GM12878 (cell line): Measurements from ENCODE around the gene MSRB1. TPM values are rescaled to one million over a fixed set of nuclear protein-coding genes. Genes with fewer than 3 reads are reported as not detected.

Experiments
- ATAC-seq: fragments of 200-7000 bp; cut with Tn5 transposase; 3 replicates; pipeline ENCODE4 v1.9.1; 2020; ENCODE audit warnings: mild to moderate bottlenecking, moderate library complexity
- BruUV-seq: library from RNA; stranded (reverse); fragments of 400-500 nt; replicated peaks from 2 replicates; lab custom pipeline; 2021; lab: Mats Ljungman, UMichigan
- CTCF ChIA-PET: fragments of 300-600 bp; sonication (Branson Sonifier 250); formaldehyde crosslinking; extraction: SDS; loops from one replicate; lab custom pipeline; 2021; ENCODE audit warnings: inconsistent platforms; lab: Yijun Ruan, JAX
- POLR2A ChIA-PET: fragments of 350-600 bp; formaldehyde crosslinking; extraction: SDS; loops from one replicate; lab custom pipeline; 2021; ENCODE audit warnings: inconsistent platforms; lab: Charles Lee
- RAD21 ChIA-PET: fragments of 300-600 bp; sonication (Branson Sonifier 250); formaldehyde crosslinking; loops from one replicate; lab custom pipeline; 2023; ENCODE audit warnings: antibody characterized with exemption; ENCODE audit not compliant: unreplicated experiment; lab: Charles Lee
- SMC1A ChIA-PET: fragments of 300-600 bp; sonication (Branson Sonifier 250); formaldehyde crosslinking; loops from one replicate; lab custom pipeline; 2023; ENCODE audit not compliant: unreplicated experiment, uncharacterized antibody; lab: Charles Lee
- DNase-seq: peaks from one replicate; pipeline ENCODE4 v3.0.0-alpha.2; 2011; ENCODE audit warnings: low read depth, low spot score
- FAIRE-seq: peaks from 3 replicates; lab custom pipeline; 2011; peaks lifted over from hg19 to GRCh38; lab: Jason Lieb, UNC
- H2AFZ ChIP-seq: 2 replicates; pipeline ENCODE4 v1.6.0; 2011; ENCODE audit warnings: low read depth, low read length, control low read depth; ENCODE audit not compliant: control insufficient read depth
- H3K27ac ChIP-seq: 2 replicates; pipeline ENCODE4 v1.5.1; 2011; ENCODE audit warnings: control low read depth; ENCODE audit not compliant: control insufficient read depth, insufficient read depth
- H3K27me3 ChIP-seq, 2 experiments: replicated peaks in 1 of 2; 2 replicates each; pipeline versions ENCODE4 v1.6.0 to v1.6.1; 2011; ENCODE audit warnings: low read length in 1 of 2; ENCODE audit not compliant: control insufficient read depth in 2 of 2, insufficient read depth in 2 of 2
- H3K36me3 ChIP-seq, 2 experiments: 2 replicates each; pipeline ENCODE4 v1.5.1; 2011; ENCODE audit warnings: low read length in 1 of 2; ENCODE audit not compliant: control insufficient read depth in 2 of 2, insufficient read depth in 2 of 2
- H3K4me1 ChIP-seq: 2 replicates; pipeline ENCODE4 v1.6.1; 2011; ENCODE audit warnings: mild to moderate bottlenecking, low read length, moderate library complexity, mixed read lengths; ENCODE audit not compliant: control insufficient read depth, insufficient read depth
- H3K4me2 ChIP-seq: 2 replicates; pipeline ENCODE4 v1.6.0; 2011; ENCODE audit warnings: control low read depth; ENCODE audit not compliant: control insufficient read depth, insufficient read depth
- H3K4me3 ChIP-seq: fragments of 200-600 bp; sonication (generic); 2 replicates; pipeline ENCODE4 v1.5.1; 2016
- H3K79me2 ChIP-seq: 2 replicates; pipeline ENCODE4 v1.6.0; 2011; ENCODE audit warnings: low read length; ENCODE audit not compliant: control insufficient read depth, insufficient read depth
- H3K9ac ChIP-seq: 2 replicates; pipeline ENCODE4 v1.8.0; 2011; ENCODE audit warnings: low read length, control low read depth, mixed read lengths; ENCODE audit not compliant: control insufficient read depth, insufficient read depth
- H3K9me3 ChIP-seq: replicated peaks from 3 replicates; pipeline ENCODE4 v1.5.1; 2011; ENCODE audit warnings: mild to moderate bottlenecking, low read length; ENCODE audit not compliant: control insufficient read depth, insufficient read depth
- H4K20me1 ChIP-seq: 2 replicates; pipeline ENCODE4 v1.6.0; 2011; ENCODE audit not compliant: control insufficient read depth, insufficient read depth
- BRCA1 ChIP-seq: IDR thresholded peaks from 2 replicates; pipeline ENCODE4 v1.6.1; 2011; ENCODE audit warnings: low read depth, low read length, improper control_type of control experiment
- CBFB ChIP-seq: IDR thresholded peaks from 2 replicates; pipeline ENCODE4 v1.6.1; 2016; ENCODE audit warnings: antibody characterized with exemption, low read depth
- CREM ChIP-seq: IDR thresholded peaks from 2 replicates; pipeline ENCODE4 v1.6.1; 2014; ENCODE audit warnings: antibody characterized with exemption, low read depth
- KAT2A ChIP-seq: conservative IDR thresholded peaks from 2 replicates; pipeline ENCODE4 v1.6.1; 2011; ENCODE audit warnings: low read depth, low read length; ENCODE audit not compliant: control insufficient read depth
- PBX3 ChIP-seq: IDR thresholded peaks from 2 replicates; pipeline ENCODE4 v1.6.1; 2011; ENCODE audit warnings: mild to moderate bottlenecking, low read depth, low read length, moderate library complexity; ENCODE audit not compliant: insufficient replicate concordance
- PRDM15 ChIP-seq: fragments of 450-650 bp; formaldehyde crosslinking; IDR thresholded peaks from 2 replicates; pipeline ENCODE4 v1.4.0; 2020; ENCODE audit warnings: mild to moderate bottlenecking, moderate library complexity
- RB1 ChIP-seq: fragments of 450-650 bp; formaldehyde crosslinking; IDR thresholded peaks from 2 replicates; pipeline ENCODE4 v1.6.1; 2017; ENCODE audit warnings: mild to moderate bottlenecking, borderline replicate concordance
- RUNX3 ChIP-seq: IDR thresholded peaks from 2 replicates; pipeline ENCODE4 v1.6.1; 2012; ENCODE audit warnings: low read length, inconsistent platforms
- SKIL ChIP-seq: fragments of 450-650 bp; IDR thresholded peaks from 2 replicates; pipeline ENCODE4 v1.6.1; 2017; ENCODE audit warnings: mild to moderate bottlenecking, low read depth, inconsistent platforms; ENCODE audit not compliant: poor library complexity, severe bottlenecking
- SMAD5 ChIP-seq: IDR thresholded peaks from 2 replicates; pipeline ENCODE4 v1.6.1; 2016; ENCODE audit warnings: antibody characterized with exemption, low read depth
- SMARCA5 ChIP-seq: fragments of 450-650 bp; IDR thresholded peaks from 2 replicates; pipeline ENCODE4 v1.6.1; 2017; ENCODE audit warnings: mild to moderate bottlenecking
- SRF ChIP-seq, 2 experiments: IDR thresholded peaks; 2 replicates each; pipeline ENCODE4 v1.6.1; 2011; ENCODE audit warnings: low read depth in 2 of 2, low read length in 2 of 2, mild to moderate bottlenecking in 1 of 2, moderate library complexity in 1 of 2
- STAT1 ChIP-seq: fragments of 450-650 bp; conservative IDR thresholded peaks from 2 replicates; pipeline ENCODE4 v1.6.1; 2014; ENCODE audit warnings: antibody characterized with exemption, mild to moderate bottlenecking
- TCF7 ChIP-seq: IDR thresholded peaks from 2 replicates; pipeline ENCODE4 v1.6.1; 2014; ENCODE audit warnings: antibody characterized with exemption, borderline replicate concordance
- ZBED1 ChIP-seq: IDR thresholded peaks from 2 replicates; pipeline ENCODE4 v1.6.1; 2016; ENCODE audit warnings: borderline replicate concordance
- WGBS: methylation state at CpG from one replicate; pipeline ENCODE4 v1.1.6; 2016; ENCODE audit warnings: low lambda C conversion rate; ENCODE audit not compliant: insufficient replicate concordance, insufficient coverage; ENCODE audit errors: missing lambda C conversion rate; 5-methylcytosine and 5-hydroxymethylcytosine counted together
- in situ Hi-C: fragments of 300-500 bp; cut with MboI; formaldehyde crosslinking; loops from 9 replicates; pipeline ENCODE4 v1.14.3; 2018; ENCODE audit warnings: mixed read lengths
- intact Hi-C: fragments of 100-400 bp; cut with micrococcal nuclease; formaldehyde crosslinking; loops from one replicate; pipeline ENCODE4 v1.14.2; 2022; ENCODE audit not compliant: unreplicated experiment
- polyA plus RNA-seq, 11 experiments: library from polyadenylated mRNA; depleted of rRNA in 4 of 11; unstranded in 6 of 11; stranded (reverse) in 5 of 11; fragments of >200 nt; fragmentation: Nextera tagmentation in 4 of 11; fragmentation: Illumina TruSeq in 1 of 11; extraction: Ambion mirVana in 4 of 11; extraction: Trizol in 1 of 11; gene quantifications; 1 replicate in 1 of 11; 2 replicates in 10 of 11; pipeline versions ENCODE4 v1.2.1 to v1.2.3, GENCODE V29; 2011 to 2016; ENCODE audit warnings: inconsistent platforms in 2 of 11, missing spikeins in 2 of 11, low read depth in 1 of 11
- total RNA-seq, 4 experiments: library from RNA; depleted of rRNA in 3 of 4; stranded (reverse); fragments of >200 nt in 3 of 4; fragmentation: Illumina TruSeq in 1 of 4; extraction: Trizol in 1 of 4; gene quantifications; 2 replicates each; pipeline versions ENCODE4 v1.2.1 to v1.2.3, GENCODE V29; 2013 to 2021
- TF ChIP-seq, protein P1 (sequence below): IDR thresholded peaks from 2 replicates; pipeline ENCODE4 v1.6.1; 2012; ENCODE audit warnings: low read depth, low read length, improper control_type of control experiment

The MSRB1 gene
- total and polyA plus RNA-seq, 10 of the 15 experiments (the other 5 are each of a cell fraction or from before 2014, with no cell fraction given), result 5.1 to 48.6 (median 25.7) TPM

DNA sequence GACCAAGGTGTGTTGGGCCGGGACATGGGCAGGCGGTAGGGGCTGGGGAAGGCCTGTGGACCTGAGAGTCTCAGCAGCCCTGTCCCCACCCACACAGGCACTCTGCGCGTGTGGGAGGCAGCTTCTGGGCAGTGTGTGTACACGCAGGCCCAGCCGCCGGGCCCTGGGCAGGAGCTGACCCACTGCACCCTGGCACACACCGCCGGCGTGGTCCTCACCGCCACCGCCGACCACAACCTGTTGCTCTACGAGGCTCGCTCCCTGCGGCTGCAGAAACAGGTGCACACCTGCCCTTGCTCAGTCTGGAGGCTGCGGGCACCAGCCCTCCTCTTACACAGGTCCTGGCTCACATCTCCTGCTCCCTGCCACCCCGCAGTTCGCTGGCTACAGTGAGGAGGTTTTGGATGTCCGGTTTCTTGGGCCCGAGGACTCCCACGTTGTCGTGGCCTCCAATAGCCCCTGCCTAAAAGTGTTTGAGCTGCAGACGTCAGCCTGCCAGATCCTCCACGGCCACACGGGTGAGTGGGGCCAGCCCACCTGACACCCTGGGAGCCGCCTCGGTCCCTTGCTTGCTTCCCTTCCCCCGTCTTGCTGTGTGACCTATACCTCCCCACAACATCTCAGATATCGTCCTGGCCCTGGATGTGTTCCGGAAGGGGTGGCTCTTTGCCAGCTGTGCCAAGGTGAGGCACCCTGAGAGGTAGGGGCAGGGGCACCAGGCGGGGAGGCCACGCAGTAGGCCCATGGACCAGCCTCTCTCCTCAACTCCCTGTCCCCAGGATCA is 32.6 kb upstream of the MSRB1 start:
- FAIRE-seq, result no peak
- 0 out of 4 replicates have a peak, but pooled peaks cover 0 to 2% of the 10 kb centered on the region in 2 experiments for H3K27me3 ChIP-seq
- no peak overlapping the region for H3K9ac ChIP-seq
- CTCF ChIA-PET, result no interaction called here
- no peak overlapping the region for H3K4me3 ChIP-seq
- no peaks in the 10 kb centered on the region for H4K20me1 ChIP-seq
- RAD21 ChIA-PET, result no interaction called here
- 96% methylated on average over 29 of the region's 33 CpGs for WGBS
- SMC1A ChIA-PET, result no interaction called here
- no peak overlapping the region for H2AFZ ChIP-seq
- H3K4me2 ChIP-seq, result no peak overlapping the region
- intact Hi-C loops, result no loop called here
- peaks cover 8% of the 10 kb centered on the region for H3K4me1 ChIP-seq
- H3K36me3 ChIP-seq, result peaks cover 0 to 36% of the 10 kb centered on the region in 2 experiments; a peak in 3 of 4 replicates
- BruUV-seq, result no TSS peak
- in situ Hi-C loops, result no loop called here
- ATAC-seq, result no peak
- H3K79me2 ChIP-seq, result peaks cover 24% of the 10 kb centered on the region
- no peaks in the 10 kb centered on the region for H3K9me3 ChIP-seq
- no peak overlapping the region for H3K27ac ChIP-seq
- no peak for DNase-seq
- POLR2A ChIA-PET, result interaction anchor here (1.9 kb wide), 1 partner anchor 10 kb away, joined by 8 read pairs; the partner anchor contains the start of gene RPS2
- TF ChIP-seq SMAD5 (no peak), PRDM15 (CRISPR knock-in tag) (no peak), KAT2A (no peak), SRF (IDR thresholded peaks at IDR 0.05; ENCODE audit: low read depth in 2 of 2, low read length in 2 of 2) (no peak), RB1 (no peak), STAT1 (no peak), BRCA1 (no peak), SKIL (no peak), RUNX3 (no peak), SMARCA5 (no peak), TCF7 (no peak), ZBED1 (no peak), CREM (no peak), CBFB (no peak), PBX3 (no peak)
- TF ChIP-seq, protein P1, sequence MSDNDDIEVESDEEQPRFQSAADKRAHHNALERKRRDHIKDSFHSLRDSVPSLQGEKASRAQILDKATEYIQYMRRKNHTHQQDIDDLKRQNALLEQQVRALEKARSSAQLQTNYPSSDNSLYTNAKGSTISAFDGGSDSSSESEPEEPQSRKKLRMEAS, result no peak
